GM23338 (cell line): ENCODE data around the gene OOSP2. TPM values are rescaled to one million over a fixed set of nuclear protein-coding genes. Genes with fewer than 3 reads are reported as not detected.
"Not testable (repeated sequence)": the region's sequence is repeated elsewhere in the genome, so short reads cannot be mapped to it uniquely, and the experiment has no call there.

Experiments
- ATAC-seq: fragments of 200-7000 bp; cut with Tn5 transposase; 3 replicates; pipeline ENCODE4 v1.9.1; 2020
- DNase-seq: peaks from one replicate; pipeline ENCODE4 v3.0.0-alpha.2; 2015; ENCODE audit warnings: low spot score
- H2AFZ ChIP-seq: fragments of 200-600 bp; sonication (generic); 2 replicates; pipeline ENCODE4 v1.8.0; 2016; ENCODE audit warnings: antibody characterized with exemption, mild to moderate bottlenecking, moderate library complexity
- H3F3A ChIP-seq: fragments of 200-600 bp; sonication (generic); replicated peaks from 2 replicates; pipeline ENCODE4 v1.8.0; 2017; ENCODE audit warnings: antibody characterized with exemption, mixed run types, low read depth
- H3K27ac ChIP-seq: fragments of 200-600 bp; sonication (generic); 2 replicates; pipeline ENCODE4 v1.6.1; 2016; ENCODE audit warnings: low read depth
- H3K27me3 ChIP-seq: fragments of 200-600 bp; sonication (generic); 2 replicates; pipeline ENCODE4 v1.8.0; 2016; ENCODE audit warnings: mild to moderate bottlenecking, mixed run types, moderate library complexity; ENCODE audit not compliant: insufficient read depth
- H3K36me3 ChIP-seq: fragments of 200-600 bp; sonication (generic); 2 replicates; pipeline ENCODE4 v1.8.0; 2016; ENCODE audit warnings: mild to moderate bottlenecking; ENCODE audit not compliant: insufficient read depth
- H3K4me1 ChIP-seq: fragments of 200-600 bp; sonication (generic); 2 replicates; pipeline ENCODE4 v1.8.0; 2016; ENCODE audit warnings: mild to moderate bottlenecking, moderate library complexity; ENCODE audit not compliant: insufficient read depth
- H3K4me2 ChIP-seq: fragments of 200-600 bp; sonication (generic); 2 replicates; pipeline ENCODE4 v1.7.1; 2017; ENCODE audit warnings: mixed run types
- H3K4me3 ChIP-seq: fragments of 200-600 bp; sonication (generic); 2 replicates; pipeline ENCODE4 v1.6.1; 2016; ENCODE audit warnings: mixed run types
- H3K79me2 ChIP-seq: fragments of 200-600 bp; sonication (generic); replicated peaks from 2 replicates; pipeline ENCODE4 v1.8.0; 2017; ENCODE audit warnings: mild to moderate bottlenecking; ENCODE audit not compliant: insufficient read depth
- H3K9me2 ChIP-seq: fragments of 200-600 bp; sonication (generic); 2 replicates; pipeline ENCODE4 v1.8.0; 2017; ENCODE audit not compliant: insufficient read depth
- H4K20me1 ChIP-seq: fragments of 200-600 bp; sonication (generic); replicated peaks from 2 replicates; pipeline ENCODE4 v1.8.0; 2017; ENCODE audit warnings: mild to moderate bottlenecking; ENCODE audit not compliant: insufficient read depth
- H3K27ac Mint-ChIP-seq: 2 replicates; pipeline ENCODE4 v1.8.0; 2020; ENCODE audit warnings: inconsistent platforms, mild to moderate bottlenecking, moderate library complexity, mixed read lengths
- H3K27me3 Mint-ChIP-seq: 3 replicates; pipeline ENCODE4 v1.8.0; 2022; ENCODE audit warnings: low read depth, mild to moderate bottlenecking, moderate library complexity, mixed read lengths, inconsistent platforms; ENCODE audit not compliant: insufficient read depth, poor library complexity
- H3K36me3 Mint-ChIP-seq: 3 replicates; pipeline ENCODE4 v1.8.0; 2021; ENCODE audit warnings: low read depth, mild to moderate bottlenecking, inconsistent platforms, moderate library complexity, mixed read lengths
- H3K4me1 Mint-ChIP-seq: 3 replicates; pipeline ENCODE4 v1.8.0; 2020; ENCODE audit warnings: mild to moderate bottlenecking, inconsistent platforms, mixed read lengths
- H3K4me3 Mint-ChIP-seq: 3 replicates; pipeline ENCODE4 v1.8.0; 2021; ENCODE audit warnings: moderate library complexity, mild to moderate bottlenecking, inconsistent platforms, mixed read lengths
- H3K9me3 Mint-ChIP-seq: 3 replicates; pipeline ENCODE4 v1.8.0; 2020; ENCODE audit warnings: moderate library complexity, mild to moderate bottlenecking, inconsistent platforms, mixed read lengths
- CTCF ChIP-seq, 2 experiments: fragments of 200-600 bp in 1 of 2; sonication (generic) in 1 of 2; conservative IDR thresholded peaks; 2 replicates each; pipeline versions ENCODE4 v1.5.1 to v1.6.1; 2016 to 2017; ENCODE audit warnings: antibody characterized with exemption in 2 of 2, low read depth in 2 of 2, mild to moderate bottlenecking in 2 of 2, moderate library complexity in 1 of 2
- EZH2 ChIP-seq: fragments of 200-600 bp; sonication (generic); IDR thresholded peaks from one replicate; pipeline ENCODE4 v1.8.0; 2017; ENCODE audit warnings: antibody characterized with exemption, mild to moderate bottlenecking, low read depth; ENCODE audit not compliant: unreplicated experiment
- EZH2phosphoT487 ChIP-seq: fragments of 200-600 bp; sonication (generic); IDR thresholded peaks from one replicate; pipeline ENCODE4 v1.8.1; 2018; ENCODE audit warnings: antibody characterized with exemption; ENCODE audit not compliant: unreplicated experiment
- JUNB ChIP-seq: IDR thresholded peaks from one replicate; pipeline ENCODE4 v1.6.1; 2016; ENCODE audit warnings: antibody characterized with exemption; ENCODE audit not compliant: unreplicated experiment
- NANOG ChIP-seq: IDR thresholded peaks from 2 replicates; pipeline ENCODE4 v1.6.1; 2016; ENCODE audit warnings: antibody characterized with exemption, borderline replicate concordance
- POLR2AphosphoS5 ChIP-seq: IDR thresholded peaks from 2 replicates; pipeline ENCODE4 v1.6.1; 2016; ENCODE audit warnings: antibody characterized with exemption, low read depth
- ZNF114 ChIP-seq: fragments of 250-450 bp; sonication (Bioruptor Pico); IDR thresholded peaks from 2 replicates; pipeline ENCODE4 v1.5.0; 2020; ENCODE audit warnings: mild to moderate bottlenecking, moderate library complexity
- ZNF462 ChIP-seq: fragments of 250-450 bp; sonication (Bioruptor Pico); IDR thresholded peaks from 2 replicates; pipeline ENCODE4 v1.5.0; 2020; ENCODE audit warnings: mild to moderate bottlenecking, moderate library complexity
- polyA plus RNA-seq: library from polyadenylated mRNA; unstranded; fragments of >200 nt; fragmentation: Nextera tagmentation; extraction: Ambion mirVana; gene quantifications from 2 replicates; pipeline ENCODE4 v1.2.1, GENCODE V29; 2016
- total RNA-seq: library from RNA; depleted of rRNA; stranded (reverse); fragments of >200 nt; shearing (Covaris generic); gene quantifications from 2 replicates; pipeline ENCODE4 v1.2.3, GENCODE V29; 2014

The OOSP2 gene
- total and polyA plus RNA-seq, 2 experiments from 2014 or later: not detected

- TF ChIP-seq ZNF462 (CRISPR knock-in tag): no peak
- no peak for TF ChIP-seq NANOG
- TF ChIP-seq JUNB: no peak
- no peak for TF ChIP-seq ZNF114
- TF ChIP-seq CTCF (conservative IDR thresholded peaks at IDR 0.05; ENCODE audit: low read depth in 2 of 2): no peak
- no peak for TF ChIP-seq EZH2phosphoT487
- TF ChIP-seq POLR2AphosphoS5: no peak
- no peak for TF ChIP-seq EZH2
Measured at GRCh38 chr11:60069450-60069849, 29.2 kb downstream of the OOSP2 start (continued).

GRCh38 chr11:60071644-60072043, 31.4 kb downstream of the OOSP2 start:
- not testable (repeated sequence) for H3K4me1 Mint-ChIP-seq, H3K36me3 ChIP-seq, H3K79me2 ChIP-seq, H3K9me2 ChIP-seq, H3K4me1 ChIP-seq, DNase-seq, H3K27ac Mint-ChIP-seq, H3K4me3 ChIP-seq, ATAC-seq, H3K4me3 Mint-ChIP-seq, H3K27ac ChIP-seq, H2AFZ ChIP-seq, H3K27me3 ChIP-seq, H4K20me1 ChIP-seq, H3K4me2 ChIP-seq, H3F3A ChIP-seq, H3K27me3 Mint-ChIP-seq
- peaks cover 17% of the 10 kb centered on the region for H3K9me3 Mint-ChIP-seq
- peaks cover 13% of the 10 kb centered on the region; the same call in 2 of the 3 replicates for H3K36me3 Mint-ChIP-seq
